ENCODE data around the gene CCDC138. TPM values are rescaled to one million over a fixed set of nuclear protein-coding genes. Genes with fewer than 3 reads are reported as not detected.

The CCDC138 gene
- total RNA-seq, 2 experiments from 2014 or later = 4.7 to 5.8 TPM

- Histone ChIP-seq H3K27me3 (ENCODE audit: control insufficient read depth in 1 of 2, insufficient read depth in 2 of 2, low read length in 2 of 2) (no peaks in the 10 kb centered on the region), H3K27ac (ENCODE audit: low read depth in 1 of 2, low read length in 2 of 2) (no peak overlapping the region), H3K4me3 (ENCODE audit: low read length) (peak overlapping the region; percentile 78), H3K9me3 (ENCODE audit: control insufficient read depth in 1 of 2, insufficient read depth in 1 of 2, low read length in 2 of 2) (no peaks in the 10 kb centered on the region), H3K4me1 (ENCODE audit: insufficient read depth, low read length) (peaks cover 8% of the 10 kb centered on the region), H3K36me3 (ENCODE audit: insufficient read depth, low read length) (peaks cover 24% of the 10 kb centered on the region)
- Mint-ChIP-seq H3K4me1 (ENCODE audit: low read depth) (peaks cover 22% of the 10 kb centered on the region), H3K36me3 (ENCODE audit: low read depth) (peaks cover 54% of the 10 kb centered on the region), H3K4me3 (peak overlapping the region; percentile 87), H3K9me3 (no peaks in the 10 kb centered on the region), H3K27ac (peak overlapping the region; percentile 92), H3K27me3 (no peaks in the 10 kb centered on the region)
- no peak for ATAC-seq (ENCODE audit: poor library complexity)
- ChIA-PET POLR2A (no interaction called here), CTCF (interaction anchor here (1.7 kb wide), 1 partner anchor 201 kb away, joined by 4 read pairs; no protein-coding TSS in a partner anchor)
- no peak for DNase-seq
- no peak for TF ChIP-seq CTCF (IDR thresholded peaks at IDR 0.05)
- intact Hi-C loops (cut with DNase I, micrococcal nuclease) = loop anchor here (2.0 to 10.0 kb wide), 6 partner anchors 68 to 338 kb away; partner anchors contain the start of genes EDAR (in 2 of the 2), LIMS1 (in 1 of the 2), RANBP2 (in 1 of the 2) and SH3RF3 (in 1 of the 2)
Measured at GRCh38 chr2:108787216-108787541, 608 bp downstream of the CCDC138 start.

DNA sequence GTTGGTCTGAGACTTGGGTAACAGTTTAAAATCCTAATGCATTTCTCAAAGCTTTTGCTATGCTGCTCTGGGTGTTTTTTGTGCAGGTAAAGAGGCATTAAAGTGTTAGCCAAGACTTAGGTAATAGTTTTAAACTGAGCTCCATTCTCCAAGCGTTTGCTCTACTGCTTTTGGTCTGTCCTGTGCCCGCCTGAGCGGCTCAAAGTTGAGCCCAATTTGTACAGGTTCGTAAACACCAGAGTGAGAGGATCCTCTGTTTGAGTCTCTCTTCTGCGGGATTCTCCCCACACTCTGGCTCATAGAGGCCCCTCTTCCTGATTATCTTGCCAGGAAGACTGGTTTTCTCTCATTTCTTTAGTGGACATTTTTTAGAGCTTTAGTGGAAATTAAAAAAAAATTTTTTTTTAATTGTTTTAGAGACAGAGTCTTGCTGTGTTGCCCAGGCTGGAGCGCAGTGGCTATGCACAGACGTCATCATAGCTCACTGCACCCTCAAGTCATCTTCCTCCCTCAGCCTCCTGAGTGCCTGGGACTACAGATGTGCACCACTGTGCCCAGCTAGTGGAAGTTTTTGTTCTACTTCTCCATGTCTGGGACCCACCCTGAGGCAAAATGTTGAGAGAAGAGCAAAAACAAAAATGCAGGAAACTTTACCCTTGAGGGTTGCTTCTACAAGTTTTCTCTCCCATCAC is 16.6 kb downstream of the CCDC138 start:
- H3K36me3 ChIP-seq (ENCODE audit: insufficient read depth, low read length) = peaks cover 4% of the 10 kb centered on the region
- Mint-ChIP-seq H3K27me3 (no peaks in the 10 kb centered on the region), H3K9me3 (peaks cover under 1% of the 10 kb centered on the region), H3K4me1 (ENCODE audit: low read depth) (no peaks in the 10 kb centered on the region), H3K36me3 (ENCODE audit: low read depth) (peaks cover 66% of the 10 kb centered on the region), H3K4me3 (no peak overlapping the region), H3K27ac (no peak overlapping the region)
- no peak for TF ChIP-seq CTCF (IDR thresholded peaks at IDR 0.05)
- ChIA-PET CTCF (no interaction called here), POLR2A (no interaction called here)
- no peaks in the 10 kb centered on the region for H3K27me3 ChIP-seq (ENCODE audit: control insufficient read depth in 1 of 2, insufficient read depth in 2 of 2, low read length in 2 of 2)
- no peak overlapping the region for H3K27ac ChIP-seq (ENCODE audit: low read depth in 1 of 2, low read length in 2 of 2)
- H3K4me1 ChIP-seq (ENCODE audit: insufficient read depth, low read length) = no peaks in the 10 kb centered on the region
- ATAC-seq (ENCODE audit: poor library complexity) = no peak
- intact Hi-C loops (cut with DNase I, micrococcal nuclease) = no loop called here
- H3K9me3 ChIP-seq (ENCODE audit: control insufficient read depth in 1 of 2, insufficient read depth in 1 of 2, low read length in 2 of 2) = no peaks in the 10 kb centered on the region
- no peak for DNase-seq
- H3K4me3 ChIP-seq (ENCODE audit: low read length) = no peak overlapping the region

GRCh38 chr2:108805032-108805431 is 18.5 kb downstream of the CCDC138 start:
- H3K27ac Mint-ChIP-seq = no peak overlapping the region

More at GRCh38 chr2:108805032-108805431, 18.5 kb downstream of the CCDC138 start:
- intact Hi-C loops (cut with DNase I, micrococcal nuclease) = no loop called here
- CTCF ChIA-PET = interaction anchor here (0.6 kb wide), 1 partner anchor 364 kb away, joined by 4 read pairs; no protein-coding TSS in a partner anchor
- Histone ChIP-seq H3K27ac (ENCODE audit: low read depth in 1 of 2, low read length in 2 of 2) (no peak overlapping the region), H3K36me3 (ENCODE audit: insufficient read depth, low read length) (peaks cover 4% of the 10 kb centered on the region), H3K4me3 (ENCODE audit: low read length) (no peak overlapping the region), H3K9me3 (ENCODE audit: control insufficient read depth in 1 of 2, insufficient read depth in 1 of 2, low read length in 2 of 2) (peaks cover 5 to 11% of the 10 kb centered on the region in 2 experiments), H3K27me3 (ENCODE audit: control insufficient read depth in 1 of 2, insufficient read depth in 2 of 2, low read length in 2 of 2) (no peaks in the 10 kb centered on the region), H3K4me1 (ENCODE audit: insufficient read depth, low read length) (no peaks in the 10 kb centered on the region)
- Mint-ChIP-seq H3K9me3 (peaks cover 6% of the 10 kb centered on the region), H3K4me3 (no peak overlapping the region), H3K36me3 (ENCODE audit: low read depth) (peaks cover 67% of the 10 kb centered on the region), H3K27me3 (no peaks in the 10 kb centered on the region), H3K4me1 (ENCODE audit: low read depth) (no peaks in the 10 kb centered on the region)
- POLR2A ChIA-PET = no interaction called here
- ATAC-seq (ENCODE audit: poor library complexity) (no peak), DNase-seq (no peak)
- TF ChIP-seq CTCF (IDR thresholded peaks at IDR 0.05) = no peak

Data from CD4-positive, alpha-beta T cell (primary cell).